HCT116 (cell line): ENCODE measurements around the gene ZDHHC18. TPM values are rescaled to one million over a fixed set of nuclear protein-coding genes. Genes with fewer than 3 reads are reported as not detected.
A peak's percentile ranks its signal among the peaks of the same experiment; 100 is the strongest.
"Not testable (repeated sequence)": the region's sequence is repeated elsewhere in the genome, so short reads cannot be mapped to it uniquely, and the experiment has no call there.

Source experiments
- ATAC-seq: fragments of 200-7000 bp; cut with Tn5 transposase; 2 replicates; pipeline ENCODE4 v1.9.1; 2020; ENCODE audit warnings: mild to moderate bottlenecking, moderate library complexity
- BruUV-seq: library from RNA; stranded (reverse); fragments of 400-500 nt; replicated peaks from 2 replicates; lab custom pipeline; 2021; lab: Mats Ljungman, UMichigan
- CTCF ChIA-PET: fragments of 300-600 bp; sonication (Branson Sonifier 250); formaldehyde crosslinking; loops from one replicate; lab custom pipeline; 2021; ENCODE audit warnings: antibody characterized with exemption; lab: Charles Lee
- POLR2A ChIA-PET: fragments of 300-600, 350-600 bp; sonication (Branson Sonifier 250); formaldehyde crosslinking; loops from one replicate; lab custom pipeline; 2021; ENCODE audit warnings: antibody characterized with exemption; lab: Charles Lee
- RAD21 ChIA-PET, 2 experiments: fragments of 300-600 bp; sonication (Branson Sonifier 250); formaldehyde crosslinking; loops; one replicate each; lab custom pipeline; 2023; ENCODE audit warnings: low total read pairs in 2 of 2; ENCODE audit not compliant: uncharacterized antibody in 2 of 2, unreplicated experiment in 2 of 2, low non-redundant PET in 1 of 2; lab: Charles Lee
- DNase-seq: peaks from one replicate; pipeline ENCODE4 v3.0.0-alpha.2; 2010; ENCODE audit warnings: low read depth, low spot score
- H2AFZ ChIP-seq: fragments of 200-600 bp; shearing (Covaris generic), sonication (generic); 2 replicates; pipeline ENCODE4 v1.6.1; 2017; ENCODE audit warnings: low read depth, mixed run types, mixed read lengths, antibody characterized with exemption, low read length; ENCODE audit not compliant: poor library complexity, severe bottlenecking
- H3K27ac ChIP-seq: 2 replicates; pipeline ENCODE4 v1.5.1; 2012; ENCODE audit warnings: low read depth, low read length
- H3K27me3 ChIP-seq: fragments of 200-600 bp; sonication (generic); 2 replicates; pipeline ENCODE4 v1.6.1; 2016; ENCODE audit warnings: mixed run types, low read length, mixed read lengths; ENCODE audit not compliant: insufficient read depth
- H3K36me3 ChIP-seq, 2 experiments: fragments of 200-500 bp in 1 of 2; fragments of 200-600 bp in 1 of 2; sonication (Bioruptor generic) in 1 of 2; sonication (generic) in 1 of 2; 2 replicates each; pipeline versions ENCODE4 v1.5.1 to v1.6.1; 2014 to 2016; ENCODE audit warnings: low read length in 2 of 2, inconsistent platforms in 1 of 2, mixed read lengths in 1 of 2, mixed run types in 1 of 2; ENCODE audit not compliant: insufficient read depth in 2 of 2, control insufficient read depth in 1 of 2
- H3K4me1 ChIP-seq, 2 experiments: fragments of 200-600 bp in 1 of 2; sonication (generic) in 1 of 2; 2 replicates each; pipeline versions ENCODE4 v1.5.1 to v1.6.1; 2012 to 2017; ENCODE audit warnings: low read length in 2 of 2, inconsistent platforms in 1 of 2, mild to moderate bottlenecking in 1 of 2, mixed read lengths in 1 of 2, mixed run types in 1 of 2, moderate library complexity in 1 of 2; ENCODE audit not compliant: insufficient read depth in 2 of 2, control insufficient read depth in 1 of 2
- H3K4me2 ChIP-seq: fragments of 200-600 bp; sonication (generic); 2 replicates; pipeline ENCODE4 v1.6.1; 2017; ENCODE audit warnings: mixed run types, low read length, mixed read lengths
- H3K4me3 ChIP-seq, 2 experiments: fragments of 200-600 bp in 1 of 2; sonication (generic) in 1 of 2; replicated peaks in 1 of 2; 2 replicates each; pipeline ENCODE4 v1.5.1; 2011 to 2016; ENCODE audit warnings: low read length in 2 of 2, control low read depth in 1 of 2, low read depth in 1 of 2, mild to moderate bottlenecking in 1 of 2, mixed read lengths in 1 of 2, mixed run types in 1 of 2
- H3K79me2 ChIP-seq: fragments of 200-600 bp; sonication (generic); 2 replicates; pipeline ENCODE4 v1.6.1; 2017; ENCODE audit warnings: mild to moderate bottlenecking, mixed run types, low read length, moderate library complexity, mixed read lengths; ENCODE audit not compliant: insufficient read depth
- H3K9ac ChIP-seq: fragments of 200-600 bp; sonication (generic); 2 replicates; pipeline ENCODE4 v1.6.1; 2016; ENCODE audit warnings: low read length, mixed read lengths
- H3K9me2 ChIP-seq: fragments of 200-600 bp; sonication (generic), shearing (Covaris generic); 2 replicates; pipeline ENCODE4 v1.6.1; 2017; ENCODE audit warnings: mixed run types, mild to moderate bottlenecking, moderate library complexity; ENCODE audit not compliant: insufficient read depth
- H3K9me3 ChIP-seq, 2 experiments: fragments of 200-500 bp in 1 of 2; fragments of 200-600 bp in 1 of 2; sonication (Bioruptor generic) in 1 of 2; sonication (generic) in 1 of 2; 2 replicates each; pipeline ENCODE4 v1.6.1; 2014 to 2017; ENCODE audit warnings: low read length in 2 of 2, mixed read lengths in 2 of 2, inconsistent platforms in 1 of 2, low read depth in 1 of 2, mild to moderate bottlenecking in 1 of 2, mixed run types in 1 of 2, moderate library complexity in 1 of 2; ENCODE audit not compliant: control insufficient read depth in 1 of 2, insufficient read depth in 1 of 2
- H4K20me1 ChIP-seq: fragments of 200-600 bp; sonication (generic), shearing (Covaris generic); 2 replicates; pipeline ENCODE4 v1.6.1; 2017; ENCODE audit warnings: mixed run types, mild to moderate bottlenecking, moderate library complexity; ENCODE audit not compliant: insufficient read depth
- CTCF ChIP-seq, 3 experiments: fragments of 200-600 bp in 1 of 3; sonication (generic) in 1 of 3; IDR thresholded peaks in 2 of 3; conservative IDR thresholded peaks in 1 of 3; 2 replicates each; pipeline ENCODE4 v1.5.1; 2012 to 2017; ENCODE audit warnings: low read depth in 2 of 3, low read length in 2 of 3, antibody characterized with exemption in 1 of 3, borderline replicate concordance in 1 of 3, control low read depth in 1 of 3, mild to moderate bottlenecking in 1 of 3, mixed read lengths in 1 of 3, mixed run types in 1 of 3, moderate library complexity in 1 of 3; ENCODE audit not compliant: insufficient read depth in 1 of 3
- EGR1 ChIP-seq: IDR thresholded peaks from 2 replicates; pipeline ENCODE4 v1.6.1; 2012; ENCODE audit warnings: low read depth
- ELF1 ChIP-seq: IDR thresholded peaks from 2 replicates; pipeline ENCODE4 v1.6.1; 2012; ENCODE audit warnings: low read depth, borderline replicate concordance
- POLR2A ChIP-seq: IDR thresholded peaks from 2 replicates; pipeline ENCODE4 v1.7.0; 2011; ENCODE audit warnings: borderline replicate concordance; ENCODE audit not compliant: insufficient read depth, insufficient read length; ENCODE audit errors: extremely low read depth
- POLR2AphosphoS5 ChIP-seq: IDR thresholded peaks from 2 replicates; pipeline ENCODE4 v1.6.1; 2011; ENCODE audit warnings: mild to moderate bottlenecking, low read depth, low read length, moderate library complexity
- RAD21 ChIP-seq: IDR thresholded peaks from 2 replicates; pipeline ENCODE4 v1.6.1; 2012; ENCODE audit warnings: low read depth, mild to moderate bottlenecking
- SRF ChIP-seq: IDR thresholded peaks from 2 replicates; pipeline ENCODE4 v1.6.1; 2012; ENCODE audit warnings: low read depth
- TCF7L2 ChIP-seq: IDR thresholded peaks from 2 replicates; pipeline ENCODE4 v1.7.0; 2011; ENCODE audit warnings: borderline replicate concordance, inconsistent platforms; ENCODE audit not compliant: insufficient read depth, insufficient read length; ENCODE audit errors: extremely low read depth
- YY1 ChIP-seq: IDR thresholded peaks from 2 replicates; pipeline ENCODE4 v1.6.1; 2011; ENCODE audit warnings: low read length, low read depth, moderate library complexity, mild to moderate bottlenecking; ENCODE audit not compliant: insufficient replicate concordance; ENCODE audit errors: extremely low read depth
- ZFX ChIP-seq: fragments of 450-650 bp; IDR thresholded peaks from 2 replicates; pipeline ENCODE4 v1.6.1; 2017
- intact Hi-C: fragments of 100-400 bp; cut with micrococcal nuclease; formaldehyde crosslinking; loops from 2 replicates; pipeline ENCODE4 v1.10.0; 2022
- total RNA-seq: library from RNA; stranded (reverse); gene quantifications from one replicate; pipeline ENCODE4 v1.2.1, GENCODE V29; 2021; ENCODE audit not compliant: unreplicated experiment

The ZDHHC18 gene
- total RNA-seq, 1 experiment from 2014 or later, result 24.4 TPM

- H4K20me1 ChIP-seq, result no peaks in the 10 kb centered on the region
- no peaks in the 10 kb centered on the region for H3K9me2 ChIP-seq
- no peak overlapping the region for H2AFZ ChIP-seq
- peak overlapping the region; percentile 100 for H3K27ac ChIP-seq
- no peaks in the 10 kb centered on the region for H3K27me3 ChIP-seq
- peak; percentile 72 for ATAC-seq
- intact Hi-C loops, result loop anchor here (5.0 to 10.0 kb wide), 2 partner anchors 170 to 263 kb away; partner anchors contain the start of gene ARID1A
- POLR2A ChIA-PET, result interaction anchor here (0.7 to 3.9 kb wide), 19 partner anchors 9 to 272 kb away, joined by 3 to 29 read pairs (median 5); partner anchors contain the start of genes GPATCH3, GPN2, NUDC and TRNP1
- H3K4me2 ChIP-seq, result peak overlapping the region; percentile 100
- H3K9ac ChIP-seq, result peak overlapping the region; percentile 99
- H3K4me3 ChIP-seq, result peak overlapping the region; percentile 88 to 96
- H3K4me1 ChIP-seq, result peaks cover 42 to 62% of the 10 kb centered on the region in 2 experiments
- TSS peak; percentile 88 for BruUV-seq
- RAD21 ChIA-PET, result interaction anchor here (0.7 to 0.9 kb wide), 2 partner anchors 54 to 257 kb away, joined by 3 read pairs; no protein-coding TSS in a partner anchor
- DNase-seq, result peak; percentile 95
- CTCF ChIA-PET, result interaction anchor here (0.9 to 3.1 kb wide), 11 partner anchors 10 to 364 kb away, joined by 3 to 12 read pairs (median 4); no protein-coding TSS in a partner anchor
- 0 out of 4 replicates have a peak, but pooled peaks cover 0 to 5% of the 10 kb centered on the region in 2 experiments for H3K36me3 ChIP-seq
- peak; percentile 95 for TF ChIP-seq POLR2A
- no peak for TF ChIP-seq EGR1
- TF ChIP-seq CTCF (IDR thresholded peaks at IDR 0.05 in 2 of 3, conservative IDR thresholded peaks at IDR 0.05 in 1 of 3; ENCODE audit: borderline replicate concordance in 1 of 3, insufficient read depth in 1 of 3, low read depth in 2 of 3, low read length in 2 of 3), result no peak
- TF ChIP-seq ELF1, result no peak
- TF ChIP-seq SRF, result no peak
- peak; percentile 98 for TF ChIP-seq POLR2AphosphoS5
- no peak for TF ChIP-seq RAD21
- peak; percentile 57 for TF ChIP-seq YY1
- TF ChIP-seq TCF7L2, result peak; percentile 49
- peak; percentile 63; the same call in 1 of the 2 replicates for TF ChIP-seq ZFX
- peaks cover 20% of the 10 kb centered on the region for H3K79me2 ChIP-seq
- H3K9me3 ChIP-seq, result no peaks in the 10 kb centered on the region
These were observed 38.4 kb downstream of the ZDHHC18 start for GRCh38 chr1:26864610-26865480.

DNA sequence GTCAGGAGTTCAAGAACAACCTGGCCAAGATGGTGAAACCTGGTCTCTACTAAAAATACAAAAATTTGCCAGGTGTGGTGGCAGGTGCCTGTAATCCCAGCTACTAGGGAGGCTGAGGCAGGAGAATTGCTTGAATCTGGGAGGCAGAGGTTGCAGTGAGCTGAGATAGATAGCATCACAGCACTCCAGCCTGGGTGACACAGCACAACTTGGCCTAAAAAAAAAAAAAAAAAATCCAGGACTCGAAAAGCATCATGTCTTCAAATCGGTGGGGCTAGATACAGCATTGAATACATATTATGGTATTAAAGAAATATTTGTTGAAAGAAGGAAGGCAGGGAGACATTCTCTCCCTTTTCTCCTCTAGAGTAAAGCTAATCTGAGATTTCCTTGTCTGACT is 46.6 kb downstream of the ZDHHC18 start:
- CTCF ChIA-PET, result interaction anchor here (2.3 kb wide), 1 partner anchor 18 kb away, joined by 6 read pairs; no protein-coding TSS in a partner anchor
- POLR2A ChIA-PET, result interaction anchor here (1.8 to 2.6 kb wide), 2 partner anchors 8 to 14 kb away, joined by 7 to 10 read pairs; no protein-coding TSS in a partner anchor

More for the DNA sequence above, 46.6 kb downstream of the ZDHHC18 start:
- H3K9ac ChIP-seq, intact Hi-C loops, H3K9me2 ChIP-seq, ATAC-seq, H3K9me3 ChIP-seq, H3K4me3 ChIP-seq, DNase-seq, H4K20me1 ChIP-seq, H2AFZ ChIP-seq, H3K27me3 ChIP-seq, H3K27ac ChIP-seq, H3K79me2 ChIP-seq, BruUV-seq: not testable (repeated sequence)
- RAD21 ChIA-PET, result interaction anchor here in 1 of 2 experiments (0.6 kb wide), 1 partner anchor 86 kb away, joined by 3 read pairs; no protein-coding TSS in a partner anchor
- Histone ChIP-seq H3K36me3 (peaks cover 0 to 11% of the 10 kb centered on the region in 2 experiments; a peak in 1 of 4 replicates), H3K4me1 (peaks cover 11 to 74% of the 10 kb centered on the region in 2 experiments), H3K4me2 (peak overlapping the region; percentile 51)
